HG03175 (cell line): ENCODE results near the gene DLST.

Experiments used
- ATAC-seq: cut with Tn5 transposase; IDR thresholded peaks from one replicate; pipeline ENCODE4 v1.9.1; 2021; ENCODE audit warnings: mild to moderate bottlenecking, moderate library complexity; ENCODE audit not compliant: unreplicated experiment

Gene DLST

GRCh38 chr14:74860899-74861733, 20.6 kb upstream of the DLST start:
- ATAC-seq, result no peak

DNA sequence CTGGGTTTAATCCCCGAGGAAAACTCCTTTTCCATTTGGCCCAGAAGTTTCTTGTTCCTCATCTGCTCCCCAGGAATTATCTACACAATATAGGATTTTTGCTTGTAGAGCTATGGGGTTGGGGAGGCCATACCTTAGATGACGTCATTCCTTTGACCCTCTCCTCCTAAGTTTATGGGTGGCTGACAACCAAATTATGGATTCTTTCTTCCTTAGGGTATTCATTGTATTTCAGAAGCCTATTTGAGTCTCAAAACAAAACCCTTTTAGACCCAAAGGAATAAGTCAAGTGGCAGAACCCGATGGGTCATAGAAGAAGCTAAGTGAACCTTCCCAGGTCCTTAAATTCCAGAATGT, 20.0 kb upstream of the DLST start:
- no peak for ATAC-seq

GRCh38 chr14:74863274-74863673, 18.4 kb upstream of the DLST start:
- no peak for ATAC-seq

DNA sequence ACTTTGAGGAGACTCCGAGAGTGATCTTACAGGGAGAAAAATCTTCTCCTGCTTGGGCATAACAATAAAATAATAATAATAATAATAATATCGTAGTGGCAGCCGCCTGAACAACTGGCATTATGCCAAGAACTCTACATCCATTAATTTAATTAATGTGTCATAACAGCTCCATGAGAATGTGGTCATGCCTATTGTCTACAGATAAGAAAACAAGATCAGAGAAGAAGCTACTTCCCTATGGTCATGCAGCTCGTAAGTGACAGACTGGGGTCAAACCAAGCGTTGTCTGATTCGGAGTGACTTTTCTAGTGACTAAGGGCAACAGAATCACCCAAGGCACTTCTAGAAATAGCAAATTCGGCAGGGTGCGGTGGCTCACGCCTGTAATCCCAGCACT, 17.5 kb upstream of the DLST start:
- ATAC-seq, result no peak

DNA sequence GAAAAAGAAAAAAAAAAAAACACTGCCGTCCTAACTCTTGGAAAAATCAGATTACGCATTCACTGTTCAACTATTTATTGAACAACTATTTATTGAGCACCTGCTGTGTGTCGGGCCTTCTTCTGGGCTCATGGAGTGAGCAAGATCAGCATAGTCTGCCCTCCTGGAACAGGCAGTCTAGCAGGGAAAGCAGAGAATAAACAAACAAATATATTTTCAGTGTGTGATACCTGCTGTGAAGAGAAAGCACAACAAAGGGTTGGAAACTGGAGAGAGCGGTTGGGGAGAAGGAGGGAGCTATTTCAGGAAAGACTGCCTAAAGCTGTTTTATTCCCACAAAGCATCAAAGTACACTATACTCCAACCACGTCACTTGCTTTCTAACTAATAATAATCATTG, 16.6 kb upstream of the DLST start:
- ATAC-seq, result no peak

DNA sequence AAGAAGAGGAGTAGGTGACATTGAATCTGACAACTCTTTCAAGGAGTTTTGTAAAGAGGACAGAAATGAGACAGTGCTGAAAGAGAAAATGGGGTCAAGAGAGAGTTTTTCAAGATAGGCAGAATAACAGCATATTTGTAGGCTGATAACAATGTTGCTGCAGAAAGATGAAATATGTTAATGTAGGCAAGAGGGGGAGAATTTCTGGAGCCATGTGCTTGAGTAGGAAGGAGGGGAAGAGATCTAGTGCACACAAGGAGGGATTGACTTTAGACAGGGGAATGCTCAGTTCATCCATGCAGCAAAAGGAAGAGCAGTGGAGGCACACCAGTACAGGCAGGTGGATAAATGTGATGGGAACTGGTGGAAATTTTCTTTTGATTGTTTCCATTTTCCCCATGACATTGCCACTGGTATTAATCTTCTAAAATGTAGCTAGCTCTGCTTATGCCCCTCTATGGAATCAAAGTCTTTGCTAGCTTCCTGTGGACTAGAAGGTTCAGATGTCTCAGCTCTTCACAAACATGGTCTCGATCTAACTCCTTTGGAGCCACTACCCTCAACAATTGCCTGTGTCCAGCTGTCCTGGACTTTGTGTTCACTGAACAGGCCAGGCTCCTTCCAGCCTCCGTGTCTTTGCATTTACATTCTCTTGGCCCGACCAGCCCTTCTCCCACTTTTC, 14.9 kb upstream of the DLST start:
- no peak for ATAC-seq

DNA sequence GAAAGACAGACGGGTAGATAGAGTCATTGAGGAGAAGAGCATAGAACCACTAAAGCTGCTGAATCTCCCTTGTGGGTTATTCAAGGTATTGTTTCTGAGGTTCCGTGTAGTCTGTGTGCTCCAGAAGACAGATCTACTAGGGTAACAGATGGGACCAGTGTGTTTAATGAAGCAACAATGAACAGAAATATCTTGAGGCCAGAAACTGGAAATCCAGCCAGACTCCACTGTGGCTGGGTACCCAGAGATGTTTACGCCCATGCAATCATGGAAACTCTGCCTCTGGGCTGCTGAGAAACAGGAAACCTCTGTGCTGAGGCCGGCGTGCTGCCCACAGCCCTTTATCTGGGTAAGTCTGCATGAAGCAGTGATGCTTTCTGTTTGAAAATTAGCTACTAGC, 14.0 kb upstream of the DLST start:
- no peak for ATAC-seq

- no peak for ATAC-seq
Observed at GRCh38 chr14:74868739-74869138, 13.0 kb upstream of the DLST start.

DNA sequence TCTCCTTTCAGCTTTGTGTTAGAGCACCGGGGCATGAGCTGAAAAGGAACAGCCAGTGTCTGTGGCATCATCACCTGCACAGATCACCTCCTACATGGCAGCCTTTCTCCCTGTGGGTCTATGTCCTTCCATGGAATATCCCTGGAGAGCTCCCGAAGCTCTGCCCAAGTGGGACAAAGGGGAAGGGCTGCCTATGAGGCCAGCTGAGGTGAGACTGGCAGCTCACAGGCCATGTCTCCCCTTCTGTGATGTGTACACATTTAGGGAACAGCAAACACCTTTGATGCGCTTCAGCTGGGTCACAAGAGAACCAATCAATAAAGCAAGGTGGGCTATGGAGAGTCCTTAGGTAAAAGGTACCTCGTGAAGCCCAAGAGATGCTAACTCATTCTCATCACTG, 9.9 kb upstream of the DLST start:
- ATAC-seq, result no peak

GRCh38 chr14:74875204-74875603, 6.5 kb upstream of the DLST start:
- ATAC-seq, result no peak

GRCh38 chr14:74875941-74876913, 5.5 kb upstream of the DLST start, which contains the start of gene PROX2:
TSS of gene PROX2 (minus strand) at chr14:74876145. CDS start at chr14:74863834, 12,311 bp downstream.
- ATAC-seq, result no peak

GRCh38 chr14:74879427-74880182, 2.1 kb upstream of the DLST start:
- ATAC-seq, result no peak

DNA sequence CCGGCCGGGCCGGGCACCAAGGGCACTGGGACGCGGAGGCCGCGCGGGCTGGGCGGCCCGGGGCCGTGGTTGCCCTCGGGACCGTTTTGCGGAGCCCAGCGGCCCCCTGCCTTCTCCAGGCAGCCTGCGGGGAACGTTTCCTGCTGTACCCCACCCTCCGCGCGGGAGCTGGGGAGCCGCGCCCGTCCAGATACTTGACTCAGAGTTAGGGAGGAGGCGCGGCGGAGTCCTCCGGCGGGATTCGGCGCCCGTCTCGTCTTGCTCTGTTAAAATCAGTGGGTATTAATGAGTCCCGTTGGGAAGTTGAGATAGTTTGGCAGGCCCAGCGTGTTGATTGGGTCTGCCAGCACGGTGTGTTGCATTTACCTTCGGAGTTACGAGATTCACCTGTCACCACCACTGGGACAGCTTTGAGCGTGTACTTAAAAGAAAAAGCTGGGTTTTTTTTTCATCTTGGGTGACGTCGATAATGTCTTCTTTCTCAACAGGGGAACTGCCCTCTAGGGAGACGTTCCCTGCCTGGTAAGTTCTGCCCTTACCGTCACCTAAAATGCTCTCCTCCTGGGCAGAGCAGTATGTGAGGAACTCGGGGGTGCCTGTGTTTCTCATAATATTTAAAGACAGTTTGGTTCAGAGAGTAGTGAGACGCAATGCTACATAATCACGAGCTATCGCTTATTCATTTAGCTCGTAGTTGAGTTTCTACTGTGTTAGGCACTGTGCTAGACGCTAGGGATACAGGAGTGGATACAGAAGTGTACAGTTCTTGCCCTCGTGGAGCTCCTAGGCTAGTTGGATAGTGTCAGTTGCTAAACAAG, 596 bp downstream of the DLST start:
- peak; percentile 44 for ATAC-seq

DNA sequence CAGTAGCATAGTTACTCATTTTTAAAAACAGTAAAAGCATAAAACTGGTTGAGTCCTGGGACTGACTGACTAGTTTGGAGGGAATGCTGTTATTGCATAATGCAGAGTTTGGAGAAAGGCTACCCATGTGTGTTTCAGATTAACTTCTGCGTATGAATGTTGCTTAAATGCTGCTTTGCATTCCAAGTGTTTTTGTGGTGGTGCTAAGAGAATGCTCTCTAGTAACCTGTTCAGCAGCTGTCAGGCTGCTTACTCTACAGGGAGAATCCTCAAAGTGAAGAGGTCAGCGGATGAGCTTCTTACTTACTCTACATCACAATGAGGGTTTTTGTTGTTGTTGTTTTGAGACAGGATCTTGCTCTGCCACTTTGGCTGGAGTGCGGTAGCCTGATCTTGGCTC, 4.3 kb downstream of the DLST start:
- ATAC-seq, result no peak

GRCh38 chr14:74888164-74889158, 6.7 kb downstream of the DLST start:
- no peak for ATAC-seq

- no peak for ATAC-seq
Observed at GRCh38 chr14:74890262-74890661, 8.5 kb downstream of the DLST start.

GRCh38 chr14:74891870-74892269, 10.2 kb downstream of the DLST start:
- ATAC-seq, result no peak

- ATAC-seq, result no peak
Observed at GRCh38 chr14:74892745-74893144, 11.0 kb downstream of the DLST start.
